H1 (cell line): ENCODE results near the gene UNK. TPM values are rescaled to one million over a fixed set of nuclear protein-coding genes. Genes with fewer than 3 reads are reported as not detected.

Source experiments
- BACH1 ChIP-seq: IDR thresholded peaks from 2 replicates; pipeline ENCODE4 v1.6.1; 2012; ENCODE audit warnings: low read length, improper control_type of control experiment
- BCL11A ChIP-seq, 2 experiments: IDR thresholded peaks; one replicate each; pipeline ENCODE4 v1.6.1; 2011; ENCODE audit warnings: low read depth in 2 of 2, low read length in 2 of 2, mild to moderate bottlenecking in 2 of 2
- NRF1 ChIP-seq: IDR thresholded peaks from 2 replicates; pipeline ENCODE4 v1.6.1; 2011; ENCODE audit warnings: mild to moderate bottlenecking, low read depth, low read length, improper control_type of control experiment
- POLR2A ChIP-seq, 2 experiments: IDR thresholded peaks; 1 replicate in 1 of 2; 2 replicates in 1 of 2; pipeline ENCODE4 v1.6.1; 2011; ENCODE audit warnings: low read depth in 2 of 2, low read length in 2 of 2, mild to moderate bottlenecking in 2 of 2; ENCODE audit errors: control extremely low read depth in 1 of 2
- RBBP5 ChIP-seq: IDR thresholded peaks from 2 replicates; pipeline ENCODE4 v1.7.1; 2012; ENCODE audit warnings: low read depth, mild to moderate bottlenecking, inconsistent platforms, low read length, moderate library complexity, borderline replicate concordance
- TCF12 ChIP-seq: IDR thresholded peaks from 2 replicates; pipeline ENCODE4 v1.6.1; 2011; ENCODE audit warnings: low read depth, mild to moderate bottlenecking, low read length
- polyA plus RNA-seq, 7 experiments: library from polyadenylated mRNA; depleted of rRNA in 3 of 7; stranded (reverse) in 5 of 7; unstranded in 2 of 7; fragments of >200 nt in 5 of 7; fragments of 200-250 nt in 2 of 7; gene quantifications; 1 replicate in 5 of 7; 2 replicates in 1 of 7; 4 replicates in 1 of 7; pipeline versions ENCODE4 v1.2.1 to v1.2.3, GENCODE V29; 2011 to 2013; ENCODE audit warnings: missing spikeins in 2 of 7, mixed read lengths in 2 of 7
- total RNA-seq: library from RNA; stranded (reverse); fragmentation: NEBNext Ultra II Directional; extraction: Animal tissue kit (Norgen Biotek cat#: 25700); gene quantifications from 2 replicates; pipeline ENCODE4 v1.2.1, GENCODE V29; 2021
- TF ChIP-seq, protein P1 (sequence below): fragments of 300-600 bp; sonication (generic); IDR thresholded peaks from 2 replicates; pipeline ENCODE4 v1.7.1; 2012; ENCODE audit warnings: low read length, moderate library complexity, mild to moderate bottlenecking, inconsistent platforms; ENCODE audit not compliant: insufficient replicate concordance
- TF ChIP-seq, protein P2 (sequence below): IDR thresholded peaks from 2 replicates; pipeline ENCODE4 v1.6.1; 2012; ENCODE audit warnings: low read length, inconsistent platforms

Gene UNK
- total and polyA plus RNA-seq, 2 of the 8 experiments (the other 6 are each of a cell fraction or from before 2014, with no cell fraction given), result 24.2 to 33.3 TPM

DNA sequence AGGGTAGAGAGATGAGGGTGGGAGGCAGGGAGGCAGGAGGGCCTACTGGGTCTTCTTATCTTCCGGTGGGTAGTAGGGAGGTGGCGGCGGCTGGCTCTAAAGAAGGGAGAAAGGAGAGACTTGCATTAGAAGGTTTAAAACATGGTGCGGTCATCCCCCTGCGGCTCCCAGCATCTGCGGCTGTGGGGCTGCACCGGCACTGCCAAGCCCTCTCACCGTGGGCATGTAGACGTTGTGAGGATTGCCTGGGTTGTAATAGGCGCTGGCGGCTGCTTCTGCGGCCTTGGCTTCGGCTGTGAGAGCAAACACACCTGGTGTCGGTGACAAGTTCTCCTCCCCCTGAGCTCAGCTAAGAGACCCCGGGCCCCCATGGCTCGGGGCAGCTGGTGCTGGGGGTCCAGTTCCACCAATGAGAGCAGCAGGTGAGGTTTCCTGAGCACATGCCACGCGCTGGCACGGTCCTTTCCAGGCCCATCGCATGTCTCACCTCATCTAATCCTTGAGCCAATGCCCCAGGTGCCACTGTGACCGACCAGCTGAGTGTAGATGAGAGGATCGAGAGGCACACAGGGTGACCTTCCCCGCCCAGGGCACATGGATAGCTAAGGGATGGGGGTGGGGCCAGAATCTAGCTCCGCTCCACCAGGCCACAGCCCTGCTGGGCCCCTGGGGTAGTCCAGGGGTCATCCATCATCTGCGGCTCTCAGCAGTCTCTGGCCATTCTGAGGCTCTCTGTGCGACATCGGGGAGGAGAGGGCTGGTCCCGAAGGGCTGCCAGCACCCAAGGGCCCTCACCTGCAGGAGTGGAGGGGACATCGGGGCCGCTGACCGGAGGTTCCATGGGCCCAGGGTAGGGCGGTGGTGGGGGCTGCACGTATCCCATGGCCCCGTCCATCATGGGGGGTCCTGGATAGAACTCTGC lies 62.3 kb downstream of the UNK start (continued):
- TF ChIP-seq, protein P1, sequence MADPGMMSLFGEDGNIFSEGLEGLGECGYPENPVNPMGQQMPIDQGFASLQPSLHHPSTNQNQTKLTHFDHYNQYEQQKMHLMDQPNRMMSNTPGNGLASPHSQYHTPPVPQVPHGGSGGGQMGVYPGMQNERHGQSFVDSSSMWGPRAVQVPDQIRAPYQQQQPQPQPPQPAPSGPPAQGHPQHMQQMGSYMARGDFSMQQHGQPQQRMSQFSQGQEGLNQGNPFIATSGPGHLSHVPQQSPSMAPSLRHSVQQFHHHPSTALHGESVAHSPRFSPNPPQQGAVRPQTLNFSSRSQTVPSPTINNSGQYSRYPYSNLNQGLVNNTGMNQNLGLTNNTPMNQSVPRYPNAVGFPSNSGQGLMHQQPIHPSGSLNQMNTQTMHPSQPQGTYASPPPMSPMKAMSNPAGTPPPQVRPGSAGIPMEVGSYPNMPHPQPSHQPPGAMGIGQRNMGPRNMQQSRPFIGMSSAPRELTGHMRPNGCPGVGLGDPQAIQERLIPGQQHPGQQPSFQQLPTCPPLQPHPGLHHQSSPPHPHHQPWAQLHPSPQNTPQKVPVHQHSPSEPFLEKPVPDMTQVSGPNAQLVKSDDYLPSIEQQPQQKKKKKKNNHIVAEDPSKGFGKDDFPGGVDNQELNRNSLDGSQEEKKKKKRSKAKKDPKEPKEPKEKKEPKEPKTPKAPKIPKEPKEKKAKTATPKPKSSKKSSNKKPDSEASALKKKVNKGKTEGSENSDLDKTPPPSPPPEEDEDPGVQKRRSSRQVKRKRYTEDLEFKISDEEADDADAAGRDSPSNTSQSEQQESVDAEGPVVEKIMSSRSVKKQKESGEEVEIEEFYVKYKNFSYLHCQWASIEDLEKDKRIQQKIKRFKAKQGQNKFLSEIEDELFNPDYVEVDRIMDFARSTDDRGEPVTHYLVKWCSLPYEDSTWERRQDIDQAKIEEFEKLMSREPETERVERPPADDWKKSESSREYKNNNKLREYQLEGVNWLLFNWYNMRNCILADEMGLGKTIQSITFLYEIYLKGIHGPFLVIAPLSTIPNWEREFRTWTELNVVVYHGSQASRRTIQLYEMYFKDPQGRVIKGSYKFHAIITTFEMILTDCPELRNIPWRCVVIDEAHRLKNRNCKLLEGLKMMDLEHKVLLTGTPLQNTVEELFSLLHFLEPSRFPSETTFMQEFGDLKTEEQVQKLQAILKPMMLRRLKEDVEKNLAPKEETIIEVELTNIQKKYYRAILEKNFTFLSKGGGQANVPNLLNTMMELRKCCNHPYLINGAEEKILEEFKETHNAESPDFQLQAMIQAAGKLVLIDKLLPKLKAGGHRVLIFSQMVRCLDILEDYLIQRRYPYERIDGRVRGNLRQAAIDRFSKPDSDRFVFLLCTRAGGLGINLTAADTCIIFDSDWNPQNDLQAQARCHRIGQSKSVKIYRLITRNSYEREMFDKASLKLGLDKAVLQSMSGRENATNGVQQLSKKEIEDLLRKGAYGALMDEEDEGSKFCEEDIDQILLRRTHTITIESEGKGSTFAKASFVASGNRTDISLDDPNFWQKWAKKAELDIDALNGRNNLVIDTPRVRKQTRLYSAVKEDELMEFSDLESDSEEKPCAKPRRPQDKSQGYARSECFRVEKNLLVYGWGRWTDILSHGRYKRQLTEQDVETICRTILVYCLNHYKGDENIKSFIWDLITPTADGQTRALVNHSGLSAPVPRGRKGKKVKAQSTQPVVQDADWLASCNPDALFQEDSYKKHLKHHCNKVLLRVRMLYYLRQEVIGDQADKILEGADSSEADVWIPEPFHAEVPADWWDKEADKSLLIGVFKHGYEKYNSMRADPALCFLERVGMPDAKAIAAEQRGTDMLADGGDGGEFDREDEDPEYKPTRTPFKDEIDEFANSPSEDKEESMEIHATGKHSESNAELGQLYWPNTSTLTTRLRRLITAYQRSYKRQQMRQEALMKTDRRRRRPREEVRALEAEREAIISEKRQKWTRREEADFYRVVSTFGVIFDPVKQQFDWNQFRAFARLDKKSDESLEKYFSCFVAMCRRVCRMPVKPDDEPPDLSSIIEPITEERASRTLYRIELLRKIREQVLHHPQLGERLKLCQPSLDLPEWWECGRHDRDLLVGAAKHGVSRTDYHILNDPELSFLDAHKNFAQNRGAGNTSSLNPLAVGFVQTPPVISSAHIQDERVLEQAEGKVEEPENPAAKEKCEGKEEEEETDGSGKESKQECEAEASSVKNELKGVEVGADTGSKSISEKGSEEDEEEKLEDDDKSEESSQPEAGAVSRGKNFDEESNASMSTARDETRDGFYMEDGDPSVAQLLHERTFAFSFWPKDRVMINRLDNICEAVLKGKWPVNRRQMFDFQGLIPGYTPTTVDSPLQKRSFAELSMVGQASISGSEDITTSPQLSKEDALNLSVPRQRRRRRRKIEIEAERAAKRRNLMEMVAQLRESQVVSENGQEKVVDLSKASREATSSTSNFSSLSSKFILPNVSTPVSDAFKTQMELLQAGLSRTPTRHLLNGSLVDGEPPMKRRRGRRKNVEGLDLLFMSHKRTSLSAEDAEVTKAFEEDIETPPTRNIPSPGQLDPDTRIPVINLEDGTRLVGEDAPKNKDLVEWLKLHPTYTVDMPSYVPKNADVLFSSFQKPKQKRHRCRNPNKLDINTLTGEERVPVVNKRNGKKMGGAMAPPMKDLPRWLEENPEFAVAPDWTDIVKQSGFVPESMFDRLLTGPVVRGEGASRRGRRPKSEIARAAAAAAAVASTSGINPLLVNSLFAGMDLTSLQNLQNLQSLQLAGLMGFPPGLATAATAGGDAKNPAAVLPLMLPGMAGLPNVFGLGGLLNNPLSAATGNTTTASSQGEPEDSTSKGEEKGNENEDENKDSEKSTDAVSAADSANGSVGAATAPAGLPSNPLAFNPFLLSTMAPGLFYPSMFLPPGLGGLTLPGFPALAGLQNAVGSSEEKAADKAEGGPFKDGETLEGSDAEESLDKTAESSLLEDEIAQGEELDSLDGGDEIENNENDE, result no peak
- TF ChIP-seq BCL11A (IDR thresholded peaks at IDR 0.05; ENCODE audit: low read depth in 2 of 2, low read length in 2 of 2) (no peak), NRF1 (no peak), POLR2A (IDR thresholded peaks at IDR 0.05; ENCODE audit: control extremely low read depth in 1 of 2, low read depth in 2 of 2, low read length in 2 of 2) (no peak), RBBP5 (no peak), BACH1 (no peak), TCF12 (no peak)
- TF ChIP-seq, protein P2, sequence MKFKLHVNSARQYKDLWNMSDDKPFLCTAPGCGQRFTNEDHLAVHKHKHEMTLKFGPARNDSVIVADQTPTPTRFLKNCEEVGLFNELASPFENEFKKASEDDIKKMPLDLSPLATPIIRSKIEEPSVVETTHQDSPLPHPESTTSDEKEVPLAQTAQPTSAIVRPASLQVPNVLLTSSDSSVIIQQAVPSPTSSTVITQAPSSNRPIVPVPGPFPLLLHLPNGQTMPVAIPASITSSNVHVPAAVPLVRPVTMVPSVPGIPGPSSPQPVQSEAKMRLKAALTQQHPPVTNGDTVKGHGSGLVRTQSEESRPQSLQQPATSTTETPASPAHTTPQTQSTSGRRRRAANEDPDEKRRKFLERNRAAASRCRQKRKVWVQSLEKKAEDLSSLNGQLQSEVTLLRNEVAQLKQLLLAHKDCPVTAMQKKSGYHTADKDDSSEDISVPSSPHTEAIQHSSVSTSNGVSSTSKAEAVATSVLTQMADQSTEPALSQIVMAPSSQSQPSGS, result no peak
